Measurements from ENCODE around the gene LPIN1. TPM values are rescaled to one million over a fixed set of nuclear protein-coding genes. Genes with fewer than 3 reads are reported as not detected.

Gene LPIN1
- total RNA-seq, 1 experiment from 2014 or later: 13.9 TPM

GRCh38 chr2:11785611-11785940 is 39.1 kb downstream of the LPIN1 start (continued):
- TF ChIP-seq CTCF (IDR thresholded peaks at IDR 0.05): no peak
- TF ChIP-seq ATF2 (CRISPR knock-in tag; IDR thresholded peaks at IDR 0.05; ENCODE audit: borderline replicate concordance, low read depth): no peak
- TF ChIP-seq ETV6 (CRISPR knock-in tag; IDR thresholded peaks at IDR 0.05): no peak

- CTCF ChIA-PET: interaction anchor here (0.7 to 2.9 kb wide), 5 partner anchors 24 to 93 kb away, joined by 3 to 13 read pairs (median 10); partner anchors contain the start of gene LPIN1
- DNase-seq (ENCODE audit: low spot score) (no peak), ATAC-seq (no peak)
- Mint-ChIP-seq H3K36me3 (peaks cover 31% of the 10 kb centered on the region), H3K4me3 (no peak overlapping the region), H3K27me3 (ENCODE audit: low read depth) (no peaks in the 10 kb centered on the region; the same call in 1 of the 2 replicates), H3K27ac (no peak overlapping the region), H3K9me3 (no peaks in the 10 kb centered on the region), H3K4me1 (peaks cover 4% of the 10 kb centered on the region; the same call in 1 of the 2 replicates)
- TF ChIP-seq E2F1 (CRISPR knock-in tag; IDR thresholded peaks at IDR 0.05): no peak
- no peak for TF ChIP-seq NR2C2 (CRISPR knock-in tag; IDR thresholded peaks at IDR 0.05)
- no peak for TF ChIP-seq ZBTB21 (CRISPR knock-in tag; IDR thresholded peaks at IDR 0.05; ENCODE audit: borderline replicate concordance)
- no peak for TF ChIP-seq IRF1 (CRISPR knock-in tag; IDR thresholded peaks at IDR 0.05)
- no peak for TF ChIP-seq TEAD4 (CRISPR knock-in tag; IDR thresholded peaks at IDR 0.05)
- no peak for TF ChIP-seq FOXP4 (CRISPR knock-in tag; IDR thresholded peaks at IDR 0.05)
- TF ChIP-seq E2F4 (CRISPR knock-in tag; IDR thresholded peaks at IDR 0.05; ENCODE audit: borderline replicate concordance, low read depth): no peak
- no peak for TF ChIP-seq NR3C1 (CRISPR knock-in tag; conservative IDR thresholded peaks at IDR 0.05; ENCODE audit: low read depth)
- no peak for TF ChIP-seq IRF2 (CRISPR knock-in tag; IDR thresholded peaks at IDR 0.05; ENCODE audit: borderline replicate concordance, low read depth)
- TF ChIP-seq NR1H2 (CRISPR knock-in tag; IDR thresholded peaks at IDR 0.05): no peak
- POLR2A ChIA-PET: no interaction called here
Measured at GRCh38 chr2:11786191-11786590, 39.8 kb downstream of the LPIN1 start.

- Mint-ChIP-seq H3K4me3 (no peak overlapping the region), H3K36me3 (peaks cover 34% of the 10 kb centered on the region), H3K9me3 (no peaks in the 10 kb centered on the region), H3K27me3 (ENCODE audit: low read depth) (no peaks in the 10 kb centered on the region; the same call in 1 of the 2 replicates), H3K4me1 (peaks cover 4% of the 10 kb centered on the region; the same call in 1 of the 2 replicates), H3K27ac (no peak overlapping the region)
- no peak for DNase-seq (ENCODE audit: low spot score)
- TF ChIP-seq ATF6 (CRISPR knock-in tag; IDR thresholded peaks at IDR 0.05): no peak
- no peak for TF ChIP-seq ELF4 (CRISPR knock-in tag; IDR thresholded peaks at IDR 0.05; ENCODE audit: low read depth)
- TF ChIP-seq ZNF512 (CRISPR knock-in tag; IDR thresholded peaks at IDR 0.05; ENCODE audit: borderline replicate concordance): no peak
- no peak for TF ChIP-seq ZNF121 (CRISPR knock-in tag; IDR thresholded peaks at IDR 0.05)
- TF ChIP-seq HMGA2 (CRISPR knock-in tag; IDR thresholded peaks at IDR 0.05): no peak
- TF ChIP-seq TP53 (CRISPR knock-in tag; IDR thresholded peaks at IDR 0.05): no peak
- no peak for TF ChIP-seq CBFB (CRISPR knock-in tag; IDR thresholded peaks at IDR 0.05; ENCODE audit: low read depth)
- no peak for TF ChIP-seq KAT7 (CRISPR knock-in tag; IDR thresholded peaks at IDR 0.05; ENCODE audit: borderline replicate concordance)
- TF ChIP-seq ATF3 (CRISPR knock-in tag; conservative IDR thresholded peaks at IDR 0.05): no peak
- ATAC-seq: no peak
- CTCF ChIA-PET: interaction anchor here (0.7 to 2.9 kb wide), 3 partner anchors 24 to 93 kb away, joined by 3 to 13 read pairs (median 13); no protein-coding TSS in a partner anchor
- POLR2A ChIA-PET: no interaction called here
Measured at GRCh38 chr2:11786592-11786991, 40.2 kb downstream of the LPIN1 start.
